Upper lobe of left lung (tissue), 4 donors: ENCODE data around the gene MPRIP.

Experiments used
- POLR2AphosphoS5 ChIP-seq, 2 donors: sonication (generic); formaldehyde crosslinking; IDR thresholded peaks; one replicate each; pipeline ENCODE4 v1.5.1; 2017; ENCODE audit warnings: antibody characterized with exemption in 2 of 2
- TF ChIP-seq, protein P1 (sequence below), 6 experiments: fragments of 450-650 bp in 4 of 6; fragments of 200-600 bp in 2 of 6; sonication (generic) in 2 of 6; IDR thresholded peaks; one replicate each; pipeline ENCODE4 v1.5.1; 2016 to 2019; ENCODE audit warnings: antibody characterized with exemption in 6 of 6

- TF ChIP-seq POLR2AphosphoS5 (IDR thresholded peaks at IDR 0.05), result no peak
- TF ChIP-seq, protein P1, sequence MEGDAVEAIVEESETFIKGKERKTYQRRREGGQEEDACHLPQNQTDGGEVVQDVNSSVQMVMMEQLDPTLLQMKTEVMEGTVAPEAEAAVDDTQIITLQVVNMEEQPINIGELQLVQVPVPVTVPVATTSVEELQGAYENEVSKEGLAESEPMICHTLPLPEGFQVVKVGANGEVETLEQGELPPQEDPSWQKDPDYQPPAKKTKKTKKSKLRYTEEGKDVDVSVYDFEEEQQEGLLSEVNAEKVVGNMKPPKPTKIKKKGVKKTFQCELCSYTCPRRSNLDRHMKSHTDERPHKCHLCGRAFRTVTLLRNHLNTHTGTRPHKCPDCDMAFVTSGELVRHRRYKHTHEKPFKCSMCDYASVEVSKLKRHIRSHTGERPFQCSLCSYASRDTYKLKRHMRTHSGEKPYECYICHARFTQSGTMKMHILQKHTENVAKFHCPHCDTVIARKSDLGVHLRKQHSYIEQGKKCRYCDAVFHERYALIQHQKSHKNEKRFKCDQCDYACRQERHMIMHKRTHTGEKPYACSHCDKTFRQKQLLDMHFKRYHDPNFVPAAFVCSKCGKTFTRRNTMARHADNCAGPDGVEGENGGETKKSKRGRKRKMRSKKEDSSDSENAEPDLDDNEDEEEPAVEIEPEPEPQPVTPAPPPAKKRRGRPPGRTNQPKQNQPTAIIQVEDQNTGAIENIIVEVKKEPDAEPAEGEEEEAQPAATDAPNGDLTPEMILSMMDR (IDR thresholded peaks at IDR 0.05), result no peak
Measured at GRCh38 chr17:17103160-17103559, 60.9 kb downstream of the MPRIP start.
